ENCODE measurements around the gene OXLD1.

The OXLD1 gene

GRCh38 chr17:81651692-81652091 is 14.7 kb downstream of the OXLD1 start:
- H3K4me2 ChIP-seq (ENCODE audit: insufficient read depth, low read length): no peak overlapping the region
- H3K9me3 ChIP-seq (ENCODE audit: insufficient read depth, low read length, severe bottlenecking): peaks cover 2% of the 10 kb centered on the region
- no peak for ATAC-seq (ENCODE audit: insufficient read depth, low read depth)
- no peaks in the 10 kb centered on the region for H4K20me1 ChIP-seq (ENCODE audit: insufficient read depth, low read length)
- TF ChIP-seq CTCF (IDR thresholded peaks at IDR 0.05; ENCODE audit: borderline replicate concordance, extremely low read depth, low read length, poor library complexity, severe bottlenecking) (no peak), EZH2 (IDR thresholded peaks at IDR 0.05; ENCODE audit: borderline replicate concordance, low read depth, low read length, severe bottlenecking) (no peak)
- H3K27ac ChIP-seq (ENCODE audit: low read length): no peak overlapping the region
- no peak overlapping the region for H3K9ac ChIP-seq (ENCODE audit: low read depth, low read length)
- H3K27me3 ChIP-seq (ENCODE audit: insufficient read depth, low read length, poor library complexity): no peaks in the 10 kb centered on the region
- H3K36me3 ChIP-seq (ENCODE audit: insufficient read depth, low read length): no peaks in the 10 kb centered on the region
- no peaks in the 10 kb centered on the region for H3K79me2 ChIP-seq (ENCODE audit: insufficient read depth, low read length)
- no peak overlapping the region for H3K4me3 ChIP-seq (ENCODE audit: low read depth in 1 of 2, low read length in 2 of 2)
- no peaks in the 10 kb centered on the region for H3K4me1 ChIP-seq (ENCODE audit: insufficient read depth, low read length)
- no peak for DNase-seq
- no peak overlapping the region for H2AFZ ChIP-seq (ENCODE audit: low read depth, low read length)

- Histone ChIP-seq H4K20me1 (ENCODE audit: insufficient read depth, low read length) (no peaks in the 10 kb centered on the region), H3K4me2 (ENCODE audit: insufficient read depth, low read length) (no peak overlapping the region), H3K36me3 (ENCODE audit: insufficient read depth, low read length) (no peaks in the 10 kb centered on the region), H3K27ac (ENCODE audit: low read length) (no peak overlapping the region), H3K9ac (ENCODE audit: low read depth, low read length) (no peak overlapping the region), H2AFZ (ENCODE audit: low read depth, low read length) (no peak overlapping the region), H3K79me2 (ENCODE audit: insufficient read depth, low read length) (no peaks in the 10 kb centered on the region), H3K27me3 (ENCODE audit: insufficient read depth, low read length, poor library complexity) (no peaks in the 10 kb centered on the region), H3K4me1 (ENCODE audit: insufficient read depth, low read length) (no peaks in the 10 kb centered on the region), H3K4me3 (ENCODE audit: low read depth in 1 of 2, low read length in 2 of 2) (no peak overlapping the region), H3K9me3 (ENCODE audit: insufficient read depth, low read length, severe bottlenecking) (peaks cover 2% of the 10 kb centered on the region)
- TF ChIP-seq CTCF (IDR thresholded peaks at IDR 0.05; ENCODE audit: borderline replicate concordance, extremely low read depth, low read length, poor library complexity, severe bottlenecking): no peak
- no peak for TF ChIP-seq EZH2 (IDR thresholded peaks at IDR 0.05; ENCODE audit: borderline replicate concordance, low read depth, low read length, severe bottlenecking)
- no peak for DNase-seq
- ATAC-seq (ENCODE audit: insufficient read depth, low read depth): 0 out of 3 replicates have a peak, but pooled peaks have one; percentile 27
These were observed 15.5 kb downstream of the OXLD1 start for GRCh38 chr17:81650951-81651350.

- H3K4me2 ChIP-seq (ENCODE audit: insufficient read depth, low read length): no peak overlapping the region
- H3K9ac ChIP-seq (ENCODE audit: low read depth, low read length): no peak overlapping the region
- TF ChIP-seq CTCF (IDR thresholded peaks at IDR 0.05; ENCODE audit: borderline replicate concordance, extremely low read depth, low read length, poor library complexity, severe bottlenecking): no peak
- no peak for TF ChIP-seq EZH2 (IDR thresholded peaks at IDR 0.05; ENCODE audit: borderline replicate concordance, low read depth, low read length, severe bottlenecking)
- H3K27ac ChIP-seq (ENCODE audit: low read length): no peak overlapping the region
- no peak overlapping the region for H2AFZ ChIP-seq (ENCODE audit: low read depth, low read length)
- H3K4me3 ChIP-seq (ENCODE audit: low read depth in 1 of 2, low read length in 2 of 2): no peak overlapping the region
- no peaks in the 10 kb centered on the region for H3K79me2 ChIP-seq (ENCODE audit: insufficient read depth, low read length)
- DNase-seq (no peak), ATAC-seq (ENCODE audit: insufficient read depth, low read depth) (no peak)
- H3K27me3 ChIP-seq (ENCODE audit: insufficient read depth, low read length, poor library complexity): no peaks in the 10 kb centered on the region
- no peaks in the 10 kb centered on the region for H3K4me1 ChIP-seq (ENCODE audit: insufficient read depth, low read length)
- no peaks in the 10 kb centered on the region for H4K20me1 ChIP-seq (ENCODE audit: insufficient read depth, low read length)
- H3K36me3 ChIP-seq (ENCODE audit: insufficient read depth, low read length): no peaks in the 10 kb centered on the region
- peaks cover 2% of the 10 kb centered on the region for H3K9me3 ChIP-seq (ENCODE audit: insufficient read depth, low read length, severe bottlenecking)
These were observed 17.7 kb downstream of the OXLD1 start for GRCh38 chr17:81648707-81649085.

All from DND-41 (cell line).